Endodermal cell (in vitro differentiated cells): Measurements from ENCODE around the gene EXD3. TPM values are rescaled to one million over a fixed set of nuclear protein-coding genes. Genes with fewer than 3 reads are reported as not detected.

Experiments
- DNase-seq: peaks from one replicate; pipeline ENCODE4 v3.0.0-alpha.2; 2017
- H3K27ac ChIP-seq: 2 replicates; pipeline ENCODE4 v1.5.1; 2013; ENCODE audit warnings: mild to moderate bottlenecking, low read depth, low read length, moderate library complexity
- H3K27me3 ChIP-seq: 2 replicates; pipeline ENCODE4 v1.6.1; 2013; ENCODE audit warnings: mild to moderate bottlenecking, low read length, moderate library complexity; ENCODE audit not compliant: insufficient read depth, control insufficient read depth, poor library complexity, severe bottlenecking
- H3K36me3 ChIP-seq: 2 replicates; pipeline ENCODE4 v1.7.0; 2013; ENCODE audit warnings: mild to moderate bottlenecking, low read length, moderate library complexity; ENCODE audit not compliant: control insufficient read depth, insufficient read depth
- H3K4me1 ChIP-seq: one replicate; pipeline ENCODE4 v1.7.0; 2013; ENCODE audit warnings: low read length; ENCODE audit not compliant: control insufficient read depth, insufficient read depth
- H3K4me3 ChIP-seq: 2 replicates; pipeline ENCODE4 v1.5.1; 2013; ENCODE audit warnings: mild to moderate bottlenecking, low read length, moderate library complexity
- H3K9ac ChIP-seq: 2 replicates; pipeline ENCODE4 v1.6.1; 2013; ENCODE audit warnings: mild to moderate bottlenecking, low read length, moderate library complexity; ENCODE audit not compliant: poor library complexity, severe bottlenecking; ENCODE audit errors: extremely low read depth
- H3K9me3 ChIP-seq: 2 replicates; pipeline ENCODE4 v1.6.1; 2013; ENCODE audit warnings: mild to moderate bottlenecking, low read length, moderate library complexity; ENCODE audit not compliant: control insufficient read depth
- H3K27ac Mint-ChIP-seq: 2 replicates; pipeline ENCODE4 v1.8.0; 2020; ENCODE audit warnings: mixed read lengths
- H3K27me3 Mint-ChIP-seq: 2 replicates; pipeline ENCODE4 v1.8.0; 2021; ENCODE audit warnings: mild to moderate bottlenecking, mixed read lengths; ENCODE audit not compliant: insufficient read depth
- H3K36me3 Mint-ChIP-seq: 2 replicates; pipeline ENCODE4 v1.8.0; 2020; ENCODE audit warnings: low read depth, mixed read lengths
- H3K4me1 Mint-ChIP-seq: 2 replicates; pipeline ENCODE4 v1.8.0; 2020; ENCODE audit warnings: mixed read lengths
- H3K4me3 Mint-ChIP-seq: 2 replicates; pipeline ENCODE4 v1.8.0; 2020; ENCODE audit warnings: mild to moderate bottlenecking, moderate library complexity, mixed read lengths
- H3K9me3 Mint-ChIP-seq: 2 replicates; pipeline ENCODE4 v1.8.0; 2020; ENCODE audit warnings: mild to moderate bottlenecking, mixed read lengths
- WGBS, 2 experiments: methylation state at CpG; one replicate each; pipeline versions ENCODE4 v1.1.5 to v1.1.7; 2013; ENCODE audit warnings: missing lambda C conversion rate in 2 of 2, mixed read lengths in 1 of 2; ENCODE audit not compliant: insufficient coverage in 1 of 2, insufficient read length in 1 of 2; 5-methylcytosine and 5-hydroxymethylcytosine counted together
- total RNA-seq, 2 donors: library from RNA; stranded (reverse); fragmentation: NEBNext Ultra II Directional in 1 of 2; extraction: Animal tissue kit (Norgen Biotek cat#: 25700) in 1 of 2; gene quantifications; 2 replicates in 1 of 2; 3 replicates in 1 of 2; pipeline ENCODE4 v1.2.1, GENCODE V29; 2021
- TF ChIP-seq, protein P1 (sequence below): fragments of 200-600 bp; sonication (generic); conservative IDR thresholded peaks from 2 replicates; pipeline ENCODE4 v1.5.0; 2021; ENCODE audit warnings: antibody characterized with exemption, mild to moderate bottlenecking

EXD3 gene
- total RNA-seq, 2 donors from 2014 or later: 15.5 to 31.0 TPM

DNA sequence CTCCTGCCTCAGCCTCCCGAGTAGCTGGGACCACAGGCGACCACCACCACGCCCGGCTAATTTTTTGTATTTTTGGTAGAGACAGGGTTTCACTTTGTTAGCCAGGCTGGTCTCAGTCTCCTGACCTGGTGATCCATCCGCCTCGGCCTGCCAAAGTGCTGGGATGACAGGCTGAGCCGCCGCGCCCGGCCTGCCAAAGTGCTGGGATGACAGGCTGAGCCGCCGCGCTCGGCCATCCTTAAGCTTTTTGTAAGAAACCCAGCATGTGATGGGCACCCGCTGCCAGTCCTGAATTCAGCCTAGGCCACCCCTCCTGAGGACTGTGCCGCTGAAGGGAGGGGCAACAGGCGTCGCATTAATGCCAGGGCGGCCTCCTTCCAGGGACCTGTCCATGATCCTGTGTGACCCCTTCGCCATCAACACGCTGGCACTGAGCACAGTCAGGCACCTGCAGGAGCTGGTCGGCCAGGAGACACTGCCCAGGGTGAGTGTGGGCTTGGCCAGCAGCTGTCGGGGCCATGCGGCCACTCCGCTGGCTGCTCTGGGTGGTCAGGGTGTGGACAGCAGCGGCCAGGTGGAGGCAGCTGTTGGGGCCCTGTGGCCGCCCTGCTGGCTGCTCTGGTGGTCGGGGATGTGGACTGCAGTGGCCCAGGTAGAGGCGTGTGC, 157.3 kb downstream of the EXD3 start:
- peak; percentile 40 for DNase-seq
- TF ChIP-seq, protein P1, sequence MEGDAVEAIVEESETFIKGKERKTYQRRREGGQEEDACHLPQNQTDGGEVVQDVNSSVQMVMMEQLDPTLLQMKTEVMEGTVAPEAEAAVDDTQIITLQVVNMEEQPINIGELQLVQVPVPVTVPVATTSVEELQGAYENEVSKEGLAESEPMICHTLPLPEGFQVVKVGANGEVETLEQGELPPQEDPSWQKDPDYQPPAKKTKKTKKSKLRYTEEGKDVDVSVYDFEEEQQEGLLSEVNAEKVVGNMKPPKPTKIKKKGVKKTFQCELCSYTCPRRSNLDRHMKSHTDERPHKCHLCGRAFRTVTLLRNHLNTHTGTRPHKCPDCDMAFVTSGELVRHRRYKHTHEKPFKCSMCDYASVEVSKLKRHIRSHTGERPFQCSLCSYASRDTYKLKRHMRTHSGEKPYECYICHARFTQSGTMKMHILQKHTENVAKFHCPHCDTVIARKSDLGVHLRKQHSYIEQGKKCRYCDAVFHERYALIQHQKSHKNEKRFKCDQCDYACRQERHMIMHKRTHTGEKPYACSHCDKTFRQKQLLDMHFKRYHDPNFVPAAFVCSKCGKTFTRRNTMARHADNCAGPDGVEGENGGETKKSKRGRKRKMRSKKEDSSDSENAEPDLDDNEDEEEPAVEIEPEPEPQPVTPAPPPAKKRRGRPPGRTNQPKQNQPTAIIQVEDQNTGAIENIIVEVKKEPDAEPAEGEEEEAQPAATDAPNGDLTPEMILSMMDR: no peak
- peaks cover 37% of the 10 kb centered on the region for H3K36me3 Mint-ChIP-seq
- Histone ChIP-seq H3K9me3 (no peaks in the 10 kb centered on the region), H3K36me3 (peaks cover 47% of the 10 kb centered on the region), H3K27ac (no peak overlapping the region), H3K9ac (no peak overlapping the region), H3K27me3 (no peaks in the 10 kb centered on the region), H3K4me3 (no peak overlapping the region), H3K4me1 (no peaks in the 10 kb centered on the region)
- H3K4me3 Mint-ChIP-seq: no peak overlapping the region
- WGBS, 2 experiments: 92 to 93% methylated on average over 22 to 29 of the region's 29 CpGs
- no peak overlapping the region for H3K27ac Mint-ChIP-seq
- no peaks in the 10 kb centered on the region for H3K27me3 Mint-ChIP-seq
- H3K9me3 Mint-ChIP-seq: no peaks in the 10 kb centered on the region
- no peaks in the 10 kb centered on the region for H3K4me1 Mint-ChIP-seq

DNA sequence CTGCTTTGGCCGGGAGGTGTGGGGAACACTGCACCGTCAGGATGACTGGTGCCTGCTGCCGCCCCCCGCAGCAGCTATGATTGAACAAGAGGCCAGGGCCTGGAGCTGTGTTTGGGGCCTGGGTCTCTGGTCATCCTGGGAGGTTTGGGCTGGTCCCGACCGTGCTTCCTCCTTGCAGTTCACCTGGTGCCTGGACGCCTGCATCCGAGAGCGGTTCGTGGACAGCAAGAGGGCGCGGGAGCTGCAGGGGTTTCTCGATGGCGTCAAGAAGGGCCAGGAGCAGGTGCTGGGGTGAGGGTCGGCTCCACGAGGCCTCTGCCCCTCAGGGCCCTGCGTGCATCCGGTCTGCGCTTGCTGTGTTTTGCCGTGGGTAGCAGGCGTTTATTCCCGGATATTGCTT, 158.9 kb downstream of the EXD3 start:
- TF ChIP-seq, protein P1: no peak
- no peak overlapping the region for H3K4me3 ChIP-seq
- no peaks in the 10 kb centered on the region for H3K4me1 ChIP-seq
- H3K27me3 ChIP-seq: no peaks in the 10 kb centered on the region
- no peaks in the 10 kb centered on the region for H3K9me3 ChIP-seq
- peaks cover 31% of the 10 kb centered on the region for H3K36me3 Mint-ChIP-seq
- DNase-seq: no peak
- H3K27ac Mint-ChIP-seq: no peak overlapping the region
- H3K4me3 Mint-ChIP-seq: no peak overlapping the region
- no peaks in the 10 kb centered on the region for H3K4me1 Mint-ChIP-seq
- peaks cover 41% of the 10 kb centered on the region for H3K36me3 ChIP-seq
- WGBS, 2 experiments: 93 to 95% methylated on average over 19 to 22 of the region's 22 CpGs
- H3K9me3 Mint-ChIP-seq: no peaks in the 10 kb centered on the region
- no peaks in the 10 kb centered on the region for H3K27me3 Mint-ChIP-seq
- no peak overlapping the region for H3K27ac ChIP-seq
- no peak overlapping the region for H3K9ac ChIP-seq

DNA sequence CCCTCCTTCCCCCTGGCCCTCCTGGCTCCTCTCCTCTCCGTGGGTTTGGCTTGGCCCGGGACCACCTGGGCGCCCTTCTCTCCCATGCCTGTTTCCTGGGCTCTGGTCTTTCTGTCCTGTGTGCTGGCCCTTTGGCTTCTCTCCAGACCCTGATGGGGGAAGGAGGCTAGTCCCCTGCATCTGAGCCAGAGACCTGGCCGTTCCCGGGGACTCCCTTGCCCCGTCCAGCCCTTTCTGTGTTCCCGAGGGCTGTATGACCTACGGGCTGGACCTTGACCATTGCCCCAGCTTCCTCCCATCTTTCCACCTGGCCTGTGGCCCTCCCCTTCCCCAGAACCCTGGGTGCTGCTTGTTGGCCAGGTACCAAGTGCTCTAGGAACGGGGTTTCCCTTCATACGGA, 159.5 kb downstream of the EXD3 start:
- no peak for DNase-seq
- H3K36me3 Mint-ChIP-seq: peaks cover 31% of the 10 kb centered on the region
- no peak overlapping the region for H3K27ac Mint-ChIP-seq

More for the DNA sequence above, 159.5 kb downstream of the EXD3 start:
- Histone ChIP-seq H3K4me1 (no peaks in the 10 kb centered on the region), H3K27me3 (no peaks in the 10 kb centered on the region), H3K27ac (no peak overlapping the region), H3K9ac (no peak overlapping the region), H3K36me3 (peaks cover 41% of the 10 kb centered on the region), H3K4me3 (no peak overlapping the region), H3K9me3 (no peaks in the 10 kb centered on the region)
- H3K9me3 Mint-ChIP-seq: no peaks in the 10 kb centered on the region
- H3K4me3 Mint-ChIP-seq: no peak overlapping the region
- no peaks in the 10 kb centered on the region for H3K27me3 Mint-ChIP-seq
- no peaks in the 10 kb centered on the region for H3K4me1 Mint-ChIP-seq
- TF ChIP-seq, protein P1: no peak
- 82 to 98% methylated on average over 7 to 10 of the region's 10 CpGs for WGBS, 2 experiments
